ENCODE data around the gene GALNT9.

- TF ChIP-seq POLR2A (IDR thresholded peaks at IDR 0.05) (no peak), CTCF (IDR thresholded peaks at IDR 0.05) (no peak)
Measured at GRCh38 chr12:132326646-132327045, 2.7 kb downstream of the GALNT9 start.

All from lower leg skin (tissue), 3 donors.